Stimulated activated CD8-positive, alpha-beta memory T cell treated with anti-CD3 and anti-CD28 coated beads, Interleukin-15, amount 100 ng/mL, for 4 hours (primary cell): Measurements from ENCODE around the gene MARVELD1.
"Not testable (repeated sequence)": the region's sequence is repeated elsewhere in the genome, so short reads cannot be mapped to it uniquely, and the experiment has no call there.

Source experiments
- DNase-seq, 2 donors: peaks; one replicate each; pipeline ENCODE4 v3.0.0-alpha.2; 2020; ENCODE audit warnings: low read depth in 2 of 2

MARVELD1 gene

DNA sequence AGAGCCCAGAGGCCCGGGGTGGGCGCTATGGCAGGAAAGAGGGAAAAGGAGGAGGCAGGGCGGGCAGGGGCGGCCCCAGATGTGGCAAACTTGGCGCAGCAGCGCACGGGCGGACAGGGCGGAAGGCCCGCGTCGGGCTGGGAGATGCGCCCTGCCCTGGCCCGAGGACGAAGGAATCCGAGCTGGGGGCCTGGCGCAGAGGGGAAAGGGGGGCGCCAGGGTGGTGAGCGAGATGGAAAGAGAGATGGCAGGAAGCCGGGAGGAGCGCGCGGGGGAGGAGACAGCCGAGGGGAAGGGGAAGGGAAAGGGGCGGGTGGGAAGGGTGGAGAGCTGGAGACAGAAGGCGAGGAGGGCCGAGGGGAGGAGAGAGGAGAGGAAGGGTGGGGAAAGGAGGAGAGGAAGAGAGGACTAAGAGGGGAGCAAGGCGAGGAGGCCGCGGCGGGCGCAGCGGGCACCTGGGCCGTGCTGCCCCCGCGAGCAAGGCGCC is at the start of gene MARVELD1:
Gene MARVELD1 (plus strand): TSS at position 392 of the 487 bp plus-strand sequence. CDS start 147 bp downstream, outside the sequence.
- DNase-seq, result no peak

GRCh38 chr10:97664282-97664850 is 49.2 kb upstream of the MARVELD1 start:
- no peak for DNase-seq

GRCh38 chr10:97666992-97667391 is 46.5 kb upstream of the MARVELD1 start:
- DNase-seq, result no peak

- no peak for DNase-seq
These were observed 46.1 kb upstream of the MARVELD1 start for GRCh38 chr10:97667463-97667862.

- DNase-seq, result no peak
These were observed 44.0 kb upstream of the MARVELD1 start for GRCh38 chr10:97669571-97669970.

DNA sequence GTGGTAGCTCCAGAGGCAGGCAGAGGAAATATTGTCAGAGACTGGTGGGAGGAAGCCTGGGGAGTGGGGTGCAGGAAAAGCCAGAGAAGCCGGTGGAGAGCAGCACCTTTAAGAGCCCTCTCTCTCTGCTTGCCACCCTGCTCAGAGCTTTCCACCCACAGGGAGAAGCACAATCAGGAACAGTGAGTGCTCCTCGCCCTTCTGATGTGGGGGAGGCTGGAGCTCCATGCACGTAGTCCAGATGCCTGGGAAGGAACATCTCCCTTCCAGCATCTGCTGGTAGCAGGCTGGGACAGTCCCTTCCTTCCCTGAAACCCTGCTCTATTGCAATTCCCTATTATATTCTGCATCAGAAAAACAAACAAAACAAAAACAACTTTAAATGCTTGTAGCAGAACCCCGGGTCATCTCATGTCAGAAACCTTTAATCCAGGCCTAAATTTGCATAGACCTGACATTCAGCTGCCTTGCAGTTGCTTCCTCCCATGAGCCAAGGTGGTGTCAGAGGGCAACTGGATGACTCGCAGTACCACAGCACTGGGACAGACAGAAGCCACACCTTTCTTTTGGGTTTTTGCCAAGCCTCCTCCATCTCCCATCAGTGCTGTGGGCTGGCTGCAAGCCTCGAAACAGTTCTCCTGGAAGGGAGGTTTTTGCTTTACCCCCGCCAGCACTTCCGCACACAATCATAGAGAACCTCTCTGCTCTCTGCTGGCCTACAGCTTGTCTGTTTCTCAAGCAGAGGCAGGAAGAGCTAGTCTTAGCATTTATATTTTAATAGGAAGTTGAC is 39.6 kb upstream of the MARVELD1 start:
- no peak for DNase-seq

- no peak for DNase-seq
These were observed 38.3 kb upstream of the MARVELD1 start for GRCh38 chr10:97675222-97675621.

GRCh38 chr10:97676770-97677581 is 36.6 kb upstream of the MARVELD1 start:
- peak; percentile 9 to 20 for DNase-seq

GRCh38 chr10:97679594-97679993 is 33.9 kb upstream of the MARVELD1 start:
- no peak for DNase-seq

DNA sequence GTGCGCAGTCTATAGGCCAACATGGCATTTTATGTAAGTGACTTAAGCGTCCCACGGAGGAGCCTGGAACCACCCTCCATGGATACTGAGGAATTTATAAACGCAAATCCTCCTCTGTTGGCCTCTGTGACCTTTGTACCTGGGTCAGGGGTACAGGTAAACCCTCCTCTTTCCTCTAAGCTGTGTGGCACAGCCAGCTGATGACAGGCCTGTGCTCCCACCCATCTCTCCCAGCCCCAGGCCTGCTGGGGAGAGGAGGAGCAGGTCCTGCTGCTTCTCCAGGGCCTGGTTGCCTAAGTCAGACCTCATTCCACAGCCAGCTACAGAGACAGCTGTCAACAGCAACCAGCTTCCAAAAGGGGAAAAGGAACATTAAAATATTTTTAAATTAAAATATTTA is 31.5 kb upstream of the MARVELD1 start:
- DNase-seq, result no peak

- no peak for DNase-seq
These were observed 29.8 kb upstream of the MARVELD1 start for GRCh38 chr10:97683556-97684367.

DNA sequence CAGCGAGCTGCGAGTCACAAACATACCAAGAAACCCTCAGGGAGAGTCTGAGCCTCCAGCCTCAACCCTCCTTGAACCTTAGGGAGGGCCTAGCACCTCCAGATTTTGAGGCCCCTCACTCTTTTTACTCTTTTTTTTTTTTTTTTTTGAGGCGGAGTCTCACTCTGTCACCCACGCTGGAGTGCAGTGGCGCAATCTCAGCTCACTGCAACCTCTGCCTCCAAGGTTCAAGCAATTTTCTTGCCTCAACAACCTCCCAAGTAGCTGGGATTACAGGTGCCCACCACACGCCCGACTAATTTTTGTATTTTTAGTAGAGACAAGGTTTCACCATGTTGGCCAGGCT is 29.2 kb upstream of the MARVELD1 start:
- not testable (repeated sequence) for DNase-seq

DNA sequence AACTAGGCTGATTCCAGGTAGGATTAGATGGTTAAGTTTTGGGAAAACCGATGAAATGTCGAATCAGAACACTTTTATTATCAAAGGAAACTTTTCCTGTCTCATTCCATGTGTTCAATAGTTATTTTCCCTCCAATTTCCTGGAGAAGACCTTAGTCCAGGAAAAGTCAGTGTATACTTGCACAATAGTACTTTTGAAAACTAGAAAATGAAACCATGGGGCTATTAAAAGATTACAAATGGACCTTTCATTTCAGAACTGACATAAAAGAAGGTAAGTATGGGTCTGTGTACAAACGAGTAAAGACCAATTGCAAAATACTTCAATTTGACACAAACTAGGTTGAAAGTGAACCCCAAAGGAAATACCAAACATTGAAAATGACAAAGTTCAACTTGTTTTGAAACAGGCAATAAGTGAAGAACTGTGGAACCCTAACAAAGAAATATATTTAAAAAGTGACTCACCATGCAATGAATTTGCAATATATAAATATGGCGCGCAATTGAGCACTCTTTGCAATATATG is 28.6 kb upstream of the MARVELD1 start:
- DNase-seq, result no peak

DNA sequence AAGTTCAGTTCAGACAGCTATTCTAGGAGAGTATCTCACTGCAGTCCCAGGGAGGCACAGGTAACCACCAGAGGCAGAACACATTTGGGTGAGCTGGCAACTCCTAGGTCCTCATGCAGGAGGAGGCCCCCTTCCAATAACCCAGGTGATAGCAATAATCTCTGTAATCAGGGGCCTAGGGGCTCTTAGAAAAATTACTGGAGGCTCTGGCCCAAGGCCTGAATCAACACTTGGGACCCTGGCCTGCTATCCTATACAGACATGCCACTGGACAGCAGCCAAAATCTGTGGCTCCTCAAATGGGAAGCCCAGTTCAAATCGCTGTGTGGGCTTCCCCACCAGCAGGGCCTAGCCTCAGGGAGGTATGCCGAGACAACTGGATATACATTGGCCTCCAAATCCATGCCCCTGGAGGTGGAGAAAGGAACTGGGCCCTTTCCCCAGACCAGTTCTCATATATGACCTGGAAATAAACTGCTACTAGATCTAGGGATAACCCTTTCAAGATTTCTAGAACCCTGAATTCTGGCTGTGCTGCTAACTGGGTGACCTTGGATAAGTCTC is 28.1 kb upstream of the MARVELD1 start:
- DNase-seq, result no peak

- DNase-seq, result no peak
These were observed 27.1 kb upstream of the MARVELD1 start for GRCh38 chr10:97686301-97686961.

- DNase-seq, result peak; percentile 93 to 95
These were observed 26.4 kb upstream of the MARVELD1 start, which contains the start of gene AVPI1 for GRCh38 chr10:97686962-97687784. Gene AVPI1 (minus strand): TSS chr10:97687241. CDS start chr10:97679905, 7,336 bp downstream.

- DNase-seq, result no peak
These were observed 25.4 kb upstream of the MARVELD1 start for GRCh38 chr10:97687785-97688781.

DNA sequence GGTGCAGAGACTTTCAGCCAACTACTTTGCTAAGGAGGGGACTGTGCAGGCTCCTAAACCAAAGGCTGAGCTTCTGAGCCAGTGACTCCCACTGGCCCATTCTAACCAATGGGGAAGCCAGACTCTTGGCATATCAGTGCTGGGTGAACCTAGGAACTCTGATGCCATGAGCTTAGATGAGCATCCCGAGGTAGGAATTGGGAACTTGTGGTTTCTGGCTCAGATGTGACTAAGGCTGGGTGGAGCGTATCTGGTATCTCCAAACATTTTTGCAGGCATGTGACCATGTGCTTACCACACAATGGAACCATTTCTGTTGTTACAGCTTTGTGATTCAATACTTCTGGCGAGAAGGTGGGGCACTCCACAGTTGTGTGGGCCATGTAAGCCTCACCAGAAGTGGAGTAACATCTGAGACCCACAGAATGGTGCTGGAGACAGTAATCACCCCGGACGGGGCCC is 23.9 kb upstream of the MARVELD1 start:
- DNase-seq, result no peak
